Subcutaneous abdominal adipose tissue (tissue), 5 donors: ENCODE measurements around the gene ZDBF2.
A peak's percentile ranks its signal among the peaks of the same experiment; 100 is the strongest.
"Not testable (repeated sequence)": the region's sequence is repeated elsewhere in the genome, so short reads cannot be mapped to it uniquely, and the experiment has no call there.

Experiments used
- H3K27ac ChIP-seq: one replicate; pipeline ENCODE4 v1.7.0; 2013; ENCODE audit warnings: low read depth, mild to moderate bottlenecking, inconsistent platforms, low read length, moderate library complexity
- H3K27me3 ChIP-seq, 5 donors: one replicate each; pipeline ENCODE4 v1.7.0; 2013; ENCODE audit warnings: low read length in 5 of 5, inconsistent platforms in 1 of 5; ENCODE audit not compliant: control insufficient read depth in 5 of 5, insufficient read depth in 4 of 5
- H3K36me3 ChIP-seq, 5 donors: one replicate each; pipeline ENCODE4 v1.7.0; 2013; ENCODE audit warnings: low read length in 5 of 5; ENCODE audit not compliant: control insufficient read depth in 5 of 5, insufficient read depth in 5 of 5
- H3K4me1 ChIP-seq, 5 donors: one replicate each; pipeline ENCODE4 v1.7.0; 2013; ENCODE audit warnings: low read length in 5 of 5, mild to moderate bottlenecking in 3 of 5, moderate library complexity in 1 of 5; ENCODE audit not compliant: control insufficient read depth in 5 of 5, insufficient read depth in 5 of 5
- H3K4me3 ChIP-seq, 5 donors: one replicate each; pipeline ENCODE4 v1.7.0; 2013; ENCODE audit warnings: low read length in 5 of 5, low read depth in 1 of 5
- H3K9ac ChIP-seq, 5 donors: one replicate each; pipeline ENCODE4 v1.7.0; 2013; ENCODE audit warnings: low read length in 5 of 5, mild to moderate bottlenecking in 4 of 5, moderate library complexity in 3 of 5
- H3K9me3 ChIP-seq, 5 donors: one replicate each; pipeline ENCODE4 v1.7.0; 2013; ENCODE audit warnings: low read length in 5 of 5; ENCODE audit not compliant: control insufficient read depth in 5 of 5
- donor health status: healthy.
- donor health status: healthy.
- donor health status: healthy.
- donor health status: healthy.
- donor health status: healthy.

The ZDBF2 gene

GRCh38 chr2:206274434-206275311 is at the start of gene ZDBF2:
Gene ZDBF2 (plus strand): TSS chr2:206274663. CDS start chr2:206281850, 7,187 bp downstream.
- Histone ChIP-seq H3K27ac (no peak within 1 kb of the TSS), H3K4me1 (peaks cover 0 to 20% (median 13%) of the 10 kb centered on the region in 5 donors), H3K4me3 (peak within 1 kb of the TSS; percentile 69 to 78 (median 75)), H3K9ac (peak within 1 kb of the TSS; percentile 3 to 78 (median 62)), H3K36me3 (no peaks in the 10 kb centered on the region), H3K9me3 (no peaks in the 10 kb centered on the region), H3K27me3 (peaks cover 4 to 24% (median 10%) of the 10 kb centered on the region in 5 donors)

GRCh38 chr2:206225435-206226232 is 48.8 kb upstream of the ZDBF2 start:
- H3K4me3 ChIP-seq, result no peak overlapping the region
- no peaks in the 10 kb centered on the region for H3K27me3 ChIP-seq
- no peaks in the 10 kb centered on the region for H3K4me1 ChIP-seq
- H3K27ac ChIP-seq, result no peak overlapping the region
- no peak overlapping the region for H3K9ac ChIP-seq
- no peaks in the 10 kb centered on the region for H3K36me3 ChIP-seq
- peaks cover 0 to 6% (median 4%) of the 10 kb centered on the region in 5 donors for H3K9me3 ChIP-seq

GRCh38 chr2:206228636-206229035 is 45.8 kb upstream of the ZDBF2 start:
- H3K27me3 ChIP-seq, H3K36me3 ChIP-seq, H3K9me3 ChIP-seq, H3K4me3 ChIP-seq, H3K27ac ChIP-seq, H3K9ac ChIP-seq, H3K4me1 ChIP-seq: not testable (repeated sequence)

GRCh38 chr2:206229642-206230041 is 44.8 kb upstream of the ZDBF2 start:
- no peak overlapping the region for H3K27ac ChIP-seq
- no peak overlapping the region for H3K4me3 ChIP-seq
- no peaks in the 10 kb centered on the region for H3K9me3 ChIP-seq
- H3K9ac ChIP-seq, result no peak overlapping the region
- H3K27me3 ChIP-seq, result no peaks in the 10 kb centered on the region
- no peaks in the 10 kb centered on the region for H3K36me3 ChIP-seq
- H3K4me1 ChIP-seq, result no peaks in the 10 kb centered on the region

GRCh38 chr2:206230060-206230762 is 44.3 kb upstream of the ZDBF2 start:
- H3K27me3 ChIP-seq, result peaks cover 0 to 2% (median 0%) of the 10 kb centered on the region in 5 donors
- no peak overlapping the region for H3K9ac ChIP-seq
- no peaks in the 10 kb centered on the region for H3K9me3 ChIP-seq
- H3K4me3 ChIP-seq, result no peak overlapping the region
- H3K36me3 ChIP-seq, result no peaks in the 10 kb centered on the region
- no peaks in the 10 kb centered on the region for H3K4me1 ChIP-seq
- H3K27ac ChIP-seq, result no peak overlapping the region

- H3K27me3 ChIP-seq, result peaks cover 0 to 2% (median 0%) of the 10 kb centered on the region in 5 donors
Measured at GRCh38 chr2:206231669-206232286, 42.7 kb upstream of the ZDBF2 start.

GRCh38 chr2:206232287-206233035 is 42.0 kb upstream of the ZDBF2 start:
- Histone ChIP-seq H3K9ac (no peak overlapping the region), H3K4me3 (no peak overlapping the region), H3K4me1 (no peaks in the 10 kb centered on the region), H3K27me3 (peaks cover 0 to 2% (median 0%) of the 10 kb centered on the region in 5 donors), H3K9me3 (peaks cover 0 to 5% (median 0%) of the 10 kb centered on the region in 5 donors), H3K36me3 (no peaks in the 10 kb centered on the region), H3K27ac (no peak overlapping the region)

More at GRCh38 chr2:206231669-206232286, 42.7 kb upstream of the ZDBF2 start:
- no peak overlapping the region for H3K4me3 ChIP-seq
- no peak overlapping the region for H3K27ac ChIP-seq
- H3K9me3 ChIP-seq, result peaks cover 0 to 5% (median 0%) of the 10 kb centered on the region in 5 donors
- no peak overlapping the region for H3K9ac ChIP-seq
- H3K36me3 ChIP-seq, result no peaks in the 10 kb centered on the region
- H3K4me1 ChIP-seq, result no peaks in the 10 kb centered on the region

GRCh38 chr2:206239157-206239556 is 35.3 kb upstream of the ZDBF2 start:
- Histone ChIP-seq H3K4me3 (no peak overlapping the region), H3K9ac (no peak overlapping the region), H3K27ac (no peak overlapping the region), H3K36me3 (no peaks in the 10 kb centered on the region), H3K27me3 (peaks cover 0 to 5% (median 0%) of the 10 kb centered on the region in 5 donors), H3K4me1 (peaks cover 0 to 2% (median 0%) of the 10 kb centered on the region in 5 donors), H3K9me3 (peaks cover 0 to 5% (median 0%) of the 10 kb centered on the region in 5 donors)

GRCh38 chr2:206240327-206240726 is 34.1 kb upstream of the ZDBF2 start:
- Histone ChIP-seq H3K9ac (no peak overlapping the region), H3K27ac (no peak overlapping the region), H3K4me3 (no peak overlapping the region), H3K9me3 (peaks cover 0 to 5% (median 0%) of the 10 kb centered on the region in 5 donors), H3K36me3 (no peaks in the 10 kb centered on the region), H3K27me3 (peaks cover 0 to 3% (median 0%) of the 10 kb centered on the region in 5 donors), H3K4me1 (peaks cover 0 to 2% (median 0%) of the 10 kb centered on the region in 5 donors)
